ENCODE measurements around the gene VKORC1L1. TPM values are rescaled to one million over a fixed set of nuclear protein-coding genes. Genes with fewer than 3 reads are reported as not detected.

VKORC1L1 gene
- total and polyA plus RNA-seq, 9 of the 15 experiments (the other 6 are each of a cell fraction or from before 2014, with no cell fraction given), result 6.8 to 36.5 (median 19.3) TPM

DNA sequence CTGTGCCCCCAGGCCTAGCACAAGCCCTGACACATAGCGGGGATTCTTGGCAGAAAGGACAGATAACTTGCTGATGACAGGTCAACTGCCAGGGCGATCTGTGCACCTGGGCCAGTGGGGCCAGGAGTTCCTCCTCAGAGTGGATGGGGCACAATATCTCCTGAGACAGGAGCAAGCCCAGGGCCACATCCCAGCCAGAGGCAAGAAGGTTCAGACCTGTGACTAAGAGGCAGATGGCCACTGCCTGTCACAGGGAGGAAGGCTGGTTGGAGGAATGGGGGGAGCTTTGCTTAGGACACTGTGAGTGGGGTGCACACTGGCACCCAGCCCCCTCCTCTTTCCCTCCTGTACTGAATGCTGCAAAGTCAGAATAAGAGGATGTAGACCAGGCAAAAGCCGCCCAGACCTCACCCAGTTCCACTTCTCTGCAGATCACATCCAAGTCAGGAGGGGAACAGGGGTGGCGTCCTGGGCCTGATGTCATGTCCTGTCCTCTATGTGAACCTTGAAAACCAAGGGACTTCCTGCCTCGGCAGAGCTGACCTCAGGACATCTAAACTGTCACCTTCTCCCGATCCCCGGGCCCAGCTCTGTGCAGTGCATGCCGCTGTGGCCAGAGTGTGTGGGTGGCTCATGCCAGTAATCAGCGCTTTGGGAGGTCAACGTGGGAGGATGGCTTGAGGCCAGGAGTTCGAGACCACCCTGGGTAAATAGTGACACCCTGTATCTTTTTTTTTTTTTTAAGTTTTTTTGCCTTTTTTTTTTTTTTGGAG, 107.8 kb downstream of the VKORC1L1 start (continued):
- TF ChIP-seq RBM34 (IDR thresholded peaks at IDR 0.05; ENCODE audit: borderline replicate concordance, insufficient read depth, low read length), result no peak
- TF ChIP-seq SRSF9 (IDR thresholded peaks at IDR 0.05; ENCODE audit: borderline replicate concordance, low read depth, low read length), result no peak
- TF ChIP-seq SREBF1 (IDR thresholded peaks at IDR 0.05; ENCODE audit: borderline replicate concordance, low read depth, low read length), result no peak
- TF ChIP-seq ZBTB11 (CRISPR knock-in tag; IDR thresholded peaks at IDR 0.05), result peak in 1 of 3 experiments; percentile 69; a peak in 1 of 6 replicates
- TF ChIP-seq HDAC2 (IDR thresholded peaks at IDR 0.05), result peak; percentile 36; the same call in 1 of the 2 replicates
- TF ChIP-seq ZNF507 (tag; conservative IDR thresholded peaks at IDR 0.05), result no peak
- TF ChIP-seq DNMT1 (IDR thresholded peaks at IDR 0.05), result no peak
- no peak for TF ChIP-seq MAFK (IDR thresholded peaks at IDR 0.05; ENCODE audit: low read length)
- 0 out of 4 replicates have a peak, but pooled peaks of 1 of the 2 experiments have one; percentile 21 for TF ChIP-seq RCOR1 (IDR thresholded peaks at IDR 0.05; ENCODE audit: borderline replicate concordance in 1 of 2, low read depth in 2 of 2, low read length in 2 of 2)
- no peak for TF ChIP-seq GATA2 (CRISPR knock-in tag; IDR thresholded peaks at IDR 0.05)
- TF ChIP-seq ZKSCAN8 (CRISPR knock-in tag; IDR thresholded peaks at IDR 0.05), result no peak
- TF ChIP-seq HOXB6 (CRISPR knock-in tag; IDR thresholded peaks at IDR 0.05; ENCODE audit: borderline replicate concordance), result no peak
- TF ChIP-seq, protein P1, sequence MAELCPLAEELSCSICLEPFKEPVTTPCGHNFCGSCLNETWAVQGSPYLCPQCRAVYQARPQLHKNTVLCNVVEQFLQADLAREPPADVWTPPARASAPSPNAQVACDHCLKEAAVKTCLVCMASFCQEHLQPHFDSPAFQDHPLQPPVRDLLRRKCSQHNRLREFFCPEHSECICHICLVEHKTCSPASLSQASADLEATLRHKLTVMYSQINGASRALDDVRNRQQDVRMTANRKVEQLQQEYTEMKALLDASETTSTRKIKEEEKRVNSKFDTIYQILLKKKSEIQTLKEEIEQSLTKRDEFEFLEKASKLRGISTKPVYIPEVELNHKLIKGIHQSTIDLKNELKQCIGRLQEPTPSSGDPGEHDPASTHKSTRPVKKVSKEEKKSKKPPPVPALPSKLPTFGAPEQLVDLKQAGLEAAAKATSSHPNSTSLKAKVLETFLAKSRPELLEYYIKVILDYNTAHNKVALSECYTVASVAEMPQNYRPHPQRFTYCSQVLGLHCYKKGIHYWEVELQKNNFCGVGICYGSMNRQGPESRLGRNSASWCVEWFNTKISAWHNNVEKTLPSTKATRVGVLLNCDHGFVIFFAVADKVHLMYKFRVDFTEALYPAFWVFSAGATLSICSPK (IDR thresholded peaks at IDR 0.05; ENCODE audit: borderline replicate concordance), result no peak
- TF ChIP-seq ARID3A (IDR thresholded peaks at IDR 0.05; ENCODE audit: borderline replicate concordance, low read depth, low read length), result no peak
- TF ChIP-seq RNF2 (IDR thresholded peaks at IDR 0.05), result peak; percentile 53; the same call in 1 of the 2 replicates
- no peak for TF ChIP-seq ZNF274 (IDR thresholded peaks at IDR 0.05; ENCODE audit: borderline replicate concordance, low read depth, low read length)
- TF ChIP-seq, protein P2, sequence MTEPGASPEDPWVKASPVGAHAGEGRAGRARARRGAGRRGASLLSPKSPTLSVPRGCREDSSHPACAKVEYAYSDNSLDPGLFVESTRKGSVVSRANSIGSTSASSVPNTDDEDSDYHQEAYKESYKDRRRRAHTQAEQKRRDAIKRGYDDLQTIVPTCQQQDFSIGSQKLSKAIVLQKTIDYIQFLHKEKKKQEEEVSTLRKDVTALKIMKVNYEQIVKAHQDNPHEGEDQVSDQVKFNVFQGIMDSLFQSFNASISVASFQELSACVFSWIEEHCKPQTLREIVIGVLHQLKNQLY (CRISPR knock-in tag; conservative IDR thresholded peaks at IDR 0.05), result no peak
- TF ChIP-seq ZFX (CRISPR knock-in tag; IDR thresholded peaks at IDR 0.05), result no peak
- TF ChIP-seq NFATC3 (IDR thresholded peaks at IDR 0.05), result no peak
- TF ChIP-seq ZNF124 (CRISPR knock-in tag; IDR thresholded peaks at IDR 0.05), result no peak
